ENCODE measurements around the gene SVOP. TPM values are rescaled to one million over a fixed set of nuclear protein-coding genes. Genes with fewer than 3 reads are reported as not detected.

Gene SVOP
- total and polyA plus RNA-seq, 2 donors (not counting 1 experiment from before 2014, with no cell fraction given) = not detected

DNA sequence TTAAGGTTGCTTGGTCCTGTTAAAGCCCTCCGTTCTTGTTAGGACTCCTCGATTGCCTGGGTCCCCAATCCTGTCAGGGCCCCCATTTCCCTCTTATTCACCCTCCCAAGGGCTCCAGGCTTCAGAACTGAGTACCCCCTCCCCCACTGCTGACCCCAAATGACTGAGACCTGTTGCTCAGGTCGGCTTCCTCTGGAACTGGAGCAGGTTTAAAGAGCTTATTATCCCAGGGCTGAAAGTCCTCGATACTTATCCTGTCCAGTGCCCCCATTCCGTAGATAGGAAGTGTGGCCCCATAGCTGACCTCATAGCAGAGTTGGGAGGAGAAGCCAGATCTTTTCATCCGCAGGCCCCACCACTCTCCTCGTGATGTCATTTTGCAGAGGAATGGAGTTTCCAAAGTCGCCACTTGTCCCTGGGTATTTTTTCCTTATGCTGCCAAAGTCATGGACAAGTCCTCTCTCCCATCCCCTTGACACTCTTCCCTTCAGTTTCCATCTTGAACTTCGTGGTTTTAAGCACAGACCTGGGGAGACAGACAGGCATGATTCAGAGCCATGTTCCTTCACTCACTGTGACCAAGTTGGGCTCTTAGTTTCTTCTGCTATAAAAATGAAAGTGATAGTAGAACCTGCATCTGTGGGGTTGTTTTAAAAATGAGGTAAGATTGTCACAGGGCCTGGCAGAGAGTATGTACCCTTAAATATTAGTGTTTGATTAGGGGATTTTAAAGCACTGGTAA lies 32.7 kb upstream of the SVOP start:
- Mint-ChIP-seq H3K4me1 (peaks cover 22% of the 10 kb centered on the region), H3K4me3 (peak overlapping the region; percentile 90), H3K27me3 (no peaks in the 10 kb centered on the region), H3K9me3 (ENCODE audit: insufficient read depth) (no peaks in the 10 kb centered on the region), H3K27ac (peak overlapping the region; percentile 92)
- DNase-seq (peak; percentile 69), ATAC-seq (ENCODE audit: low read depth) (peak; percentile 39)
- ChIA-PET POLR2A (interaction anchor here (0.6 to 1.3 kb wide), 2 partner anchors 196 to 835 kb away, joined by 4 read pairs; partner anchors contain the start of gene SSH1), CTCF (interaction anchor here (1.3 to 2.3 kb wide), 2 partner anchors 38 to 40 kb away, joined by 6 to 7 read pairs; partner anchors contain the start of gene ALKBH2)
- Histone ChIP-seq H3K4me2 (replicated peaks; ENCODE audit: low read depth, low read length, poor library complexity, severe bottlenecking) (peak overlapping the region; percentile 87), H3K4me1 (ENCODE audit: control insufficient read depth in 2 of 2, insufficient read depth in 2 of 2, low read length in 2 of 2) (peaks cover 8 to 24% of the 10 kb centered on the region in 2 donors), H3K27me3 (replicated peaks in 1 of 4; ENCODE audit: control extremely low read depth in 1 of 4, control insufficient read depth in 3 of 4, insufficient read depth in 4 of 4, low read length in 3 of 4) (no peaks in the 10 kb centered on the region), H3K9me3 (ENCODE audit: control extremely low read depth in 1 of 3, control insufficient read depth in 2 of 3, insufficient read depth in 1 of 3, low read length in 2 of 3) (no peaks in the 10 kb centered on the region), H3K27ac (ENCODE audit: low read length in 2 of 2) (peak overlapping the region; percentile 78 to 82), H3K4me3 (ENCODE audit: control extremely low read depth in 1 of 5, extremely low read depth in 1 of 5, insufficient read depth in 1 of 5, low read depth in 2 of 5, low read length in 4 of 5) (peak overlapping the region; percentile 75 to 94 (median 89)), H3K79me2 (ENCODE audit: control insufficient read depth, insufficient read depth, low read length) (peaks cover 12% of the 10 kb centered on the region), H4K20me1 (ENCODE audit: control insufficient read depth, insufficient read depth, low read length, poor library complexity, severe bottlenecking) (no peaks in the 10 kb centered on the region), H2AFZ (ENCODE audit: insufficient read depth, low read depth, low read length, poor library complexity, severe bottlenecking) (peak overlapping the region; percentile 98), H3K36me3 (replicated peaks in 1 of 2; ENCODE audit: control extremely low read depth in 1 of 2, control insufficient read depth in 1 of 2, extremely low read depth in 1 of 2, insufficient read depth in 2 of 2, low read length in 1 of 2) (peaks cover 0 to 3% of the 10 kb centered on the region in 2 experiments), H3K9ac (ENCODE audit: low read length) (peak overlapping the region; percentile 94)
- no peak for TF ChIP-seq EZH2 (IDR thresholded peaks at IDR 0.05; ENCODE audit: borderline replicate concordance, insufficient read depth, low read depth, low read length, poor library complexity, severe bottlenecking)
- TF ChIP-seq, protein P1, sequence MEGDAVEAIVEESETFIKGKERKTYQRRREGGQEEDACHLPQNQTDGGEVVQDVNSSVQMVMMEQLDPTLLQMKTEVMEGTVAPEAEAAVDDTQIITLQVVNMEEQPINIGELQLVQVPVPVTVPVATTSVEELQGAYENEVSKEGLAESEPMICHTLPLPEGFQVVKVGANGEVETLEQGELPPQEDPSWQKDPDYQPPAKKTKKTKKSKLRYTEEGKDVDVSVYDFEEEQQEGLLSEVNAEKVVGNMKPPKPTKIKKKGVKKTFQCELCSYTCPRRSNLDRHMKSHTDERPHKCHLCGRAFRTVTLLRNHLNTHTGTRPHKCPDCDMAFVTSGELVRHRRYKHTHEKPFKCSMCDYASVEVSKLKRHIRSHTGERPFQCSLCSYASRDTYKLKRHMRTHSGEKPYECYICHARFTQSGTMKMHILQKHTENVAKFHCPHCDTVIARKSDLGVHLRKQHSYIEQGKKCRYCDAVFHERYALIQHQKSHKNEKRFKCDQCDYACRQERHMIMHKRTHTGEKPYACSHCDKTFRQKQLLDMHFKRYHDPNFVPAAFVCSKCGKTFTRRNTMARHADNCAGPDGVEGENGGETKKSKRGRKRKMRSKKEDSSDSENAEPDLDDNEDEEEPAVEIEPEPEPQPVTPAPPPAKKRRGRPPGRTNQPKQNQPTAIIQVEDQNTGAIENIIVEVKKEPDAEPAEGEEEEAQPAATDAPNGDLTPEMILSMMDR (IDR thresholded peaks at IDR 0.05) = no peak
- intact Hi-C loops (cut with micrococcal nuclease) = loop anchor here (1.0 to 5.0 kb wide), 3 partner anchors 40 to 321 kb away; partner anchors contain the start of genes ALKBH2, CORO1C and SSH1
- WGBS (ENCODE audit: insufficient coverage) = 32% methylated on average over 7 of the region's 9 CpGs

Data from B cell (primary cell).